Ascending aorta (tissue), 2 donors: ENCODE results near the gene B3GNT4. TPM values are rescaled to one million over a fixed set of nuclear protein-coding genes. Genes with fewer than 3 reads are reported as not detected.
"Not testable (repeated sequence)": the region's sequence is repeated elsewhere in the genome, so short reads cannot be mapped to it uniquely, and the experiment has no call there.

Experiments
- DNase-seq, 2 donors: peaks; one replicate each; pipeline ENCODE4 v3.0.0-alpha.2; 2019; ENCODE audit warnings: low spot score in 2 of 2
- H3K27ac ChIP-seq, 2 donors: fragments of 200-600 bp; sonication (generic); one replicate each; pipeline ENCODE4 v1.5.1; 2016 to 2017; ENCODE audit warnings: mild to moderate bottlenecking in 1 of 2
- H3K27me3 ChIP-seq: fragments of 200-600 bp; sonication (generic); one replicate; pipeline ENCODE4 v1.5.1; 2017
- H3K36me3 ChIP-seq, 2 donors: fragments of 200-600 bp; sonication (generic); one replicate each; pipeline ENCODE4 v1.5.1; 2016
- H3K4me1 ChIP-seq, 2 donors: fragments of 200-600 bp; sonication (generic); one replicate each; pipeline ENCODE4 v1.5.1; 2016 to 2017; ENCODE audit warnings: mild to moderate bottlenecking in 1 of 2
- H3K4me3 ChIP-seq, 2 donors: fragments of 200-600 bp; sonication (generic); one replicate each; pipeline ENCODE4 v1.5.1; 2016 to 2017; ENCODE audit warnings: mild to moderate bottlenecking in 1 of 2
- H3K9me3 ChIP-seq, 2 donors: fragments of 200-600 bp; sonication (generic); one replicate each; pipeline ENCODE4 v1.5.1; 2016
- intact Hi-C: fragments of 100-400 bp; cut with DNase I; formaldehyde crosslinking; loops from one replicate; pipeline ENCODE4 v1.15.1; 2023
- total RNA-seq: library from RNA; depleted of rRNA; stranded (reverse); fragments of >200 nt; gene quantifications from one replicate; pipeline ENCODE4 v1.1.0, GENCODE V29; 2016
- TF ChIP-seq, protein P1 (sequence below), 3 experiments: fragments of 200-600 bp in 2 of 3; fragments of 450-650 bp in 1 of 3; sonication (generic) in 2 of 3; IDR thresholded peaks; one replicate each; pipeline ENCODE4 v1.5.1; 2016 to 2019; ENCODE audit warnings: antibody characterized with exemption in 3 of 3, mild to moderate bottlenecking in 1 of 3, moderate library complexity in 1 of 3

Gene B3GNT4
- total RNA-seq, 1 donor from 2014 or later: not detected

DNA sequence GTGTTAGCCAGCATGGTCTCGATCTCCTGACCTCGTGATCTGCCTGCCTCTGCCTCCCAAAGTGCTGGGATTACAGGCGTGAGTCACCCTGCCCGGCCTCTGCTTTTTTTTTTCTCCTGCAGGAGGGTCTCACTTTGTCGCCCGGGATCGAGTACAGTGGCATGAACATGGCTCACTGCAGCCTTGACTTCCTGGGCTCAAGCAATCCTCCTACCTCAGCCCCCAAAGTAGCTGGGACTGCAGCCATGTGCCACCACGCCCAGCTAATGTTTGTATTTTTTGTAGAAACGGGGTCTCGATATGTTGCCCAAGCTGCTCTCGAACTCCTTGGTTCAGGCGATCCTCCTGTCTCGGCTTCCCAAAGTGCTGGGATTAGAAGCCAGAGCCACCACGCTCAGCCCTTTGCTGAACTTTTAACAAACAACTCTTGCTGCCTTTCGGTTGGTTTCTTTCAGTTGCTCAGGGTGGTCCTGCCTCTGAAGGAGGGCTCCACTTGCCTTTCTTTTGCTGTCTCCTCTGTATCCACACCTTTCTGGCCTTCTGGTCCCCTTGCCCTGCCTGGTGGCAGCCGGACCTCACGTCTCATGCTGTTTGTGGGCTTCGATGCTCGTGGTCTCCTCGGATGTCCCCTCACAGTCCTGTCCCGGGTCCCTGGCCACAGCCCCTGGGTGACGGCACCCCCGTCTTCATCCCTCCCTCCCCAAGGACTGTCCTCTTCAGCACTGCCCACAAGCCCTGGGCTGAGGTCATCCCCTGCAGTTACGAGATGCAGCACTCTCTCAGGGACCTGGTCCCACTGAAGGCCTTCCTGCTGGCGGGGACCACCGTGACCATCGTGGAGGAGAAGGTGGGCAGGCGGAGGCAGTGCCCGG lies 3.8 kb upstream of the B3GNT4 start:
- H3K4me1 ChIP-seq: peaks cover 5 to 10% of the 10 kb centered on the region in 2 donors
- H3K27me3 ChIP-seq: no peaks in the 10 kb centered on the region
- H3K27ac ChIP-seq: no peak overlapping the region
- H3K9me3 ChIP-seq: no peaks in the 10 kb centered on the region
- H3K36me3 ChIP-seq: no peaks in the 10 kb centered on the region
- TF ChIP-seq, protein P1, sequence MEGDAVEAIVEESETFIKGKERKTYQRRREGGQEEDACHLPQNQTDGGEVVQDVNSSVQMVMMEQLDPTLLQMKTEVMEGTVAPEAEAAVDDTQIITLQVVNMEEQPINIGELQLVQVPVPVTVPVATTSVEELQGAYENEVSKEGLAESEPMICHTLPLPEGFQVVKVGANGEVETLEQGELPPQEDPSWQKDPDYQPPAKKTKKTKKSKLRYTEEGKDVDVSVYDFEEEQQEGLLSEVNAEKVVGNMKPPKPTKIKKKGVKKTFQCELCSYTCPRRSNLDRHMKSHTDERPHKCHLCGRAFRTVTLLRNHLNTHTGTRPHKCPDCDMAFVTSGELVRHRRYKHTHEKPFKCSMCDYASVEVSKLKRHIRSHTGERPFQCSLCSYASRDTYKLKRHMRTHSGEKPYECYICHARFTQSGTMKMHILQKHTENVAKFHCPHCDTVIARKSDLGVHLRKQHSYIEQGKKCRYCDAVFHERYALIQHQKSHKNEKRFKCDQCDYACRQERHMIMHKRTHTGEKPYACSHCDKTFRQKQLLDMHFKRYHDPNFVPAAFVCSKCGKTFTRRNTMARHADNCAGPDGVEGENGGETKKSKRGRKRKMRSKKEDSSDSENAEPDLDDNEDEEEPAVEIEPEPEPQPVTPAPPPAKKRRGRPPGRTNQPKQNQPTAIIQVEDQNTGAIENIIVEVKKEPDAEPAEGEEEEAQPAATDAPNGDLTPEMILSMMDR (IDR thresholded peaks at IDR 0.05): no peak
- H3K4me3 ChIP-seq: no peak overlapping the region
- DNase-seq: no peak
- intact Hi-C loops: no loop called here

DNA sequence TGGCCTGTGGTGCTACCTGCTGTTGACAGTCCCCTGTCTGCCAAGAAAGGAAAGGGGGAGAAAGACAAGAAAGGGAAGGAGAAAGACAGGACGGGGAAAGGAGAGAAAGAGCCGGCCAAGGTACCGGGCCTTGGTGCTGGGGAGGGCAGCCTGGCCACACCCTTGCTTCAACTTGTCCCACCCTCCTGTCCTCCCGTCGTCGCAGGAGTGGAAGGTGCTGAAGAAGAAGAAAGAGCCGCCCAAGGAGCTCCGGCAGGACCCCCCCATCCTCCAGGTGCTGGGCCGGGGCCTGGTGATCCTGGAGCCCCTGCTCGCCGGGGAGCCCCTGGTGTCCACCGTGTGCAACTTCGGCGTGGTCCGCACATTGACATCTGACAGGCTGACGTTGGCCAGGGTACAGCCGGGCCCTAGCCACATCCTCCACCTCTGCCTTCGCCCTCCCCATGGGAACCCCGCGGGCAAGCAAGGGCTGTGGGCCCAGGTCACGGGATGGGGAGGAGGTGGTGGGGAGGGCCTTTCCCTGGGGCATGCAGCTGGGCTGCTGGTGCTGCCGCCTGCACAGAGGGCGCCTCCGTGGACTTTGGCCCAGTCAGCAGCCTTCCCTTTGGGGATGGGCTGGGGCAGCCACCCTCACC lies 2.9 kb upstream of the B3GNT4 start:
- no peaks in the 10 kb centered on the region for H3K36me3 ChIP-seq
- no peak for DNase-seq
- no peak overlapping the region for H3K4me3 ChIP-seq
- H3K4me1 ChIP-seq: peaks cover 5 to 10% of the 10 kb centered on the region in 2 donors
- intact Hi-C loops: no loop called here
- no peak overlapping the region for H3K27ac ChIP-seq
- no peaks in the 10 kb centered on the region for H3K9me3 ChIP-seq
- TF ChIP-seq, protein P1 (IDR thresholded peaks at IDR 0.05): no peak
- no peaks in the 10 kb centered on the region for H3K27me3 ChIP-seq

DNA sequence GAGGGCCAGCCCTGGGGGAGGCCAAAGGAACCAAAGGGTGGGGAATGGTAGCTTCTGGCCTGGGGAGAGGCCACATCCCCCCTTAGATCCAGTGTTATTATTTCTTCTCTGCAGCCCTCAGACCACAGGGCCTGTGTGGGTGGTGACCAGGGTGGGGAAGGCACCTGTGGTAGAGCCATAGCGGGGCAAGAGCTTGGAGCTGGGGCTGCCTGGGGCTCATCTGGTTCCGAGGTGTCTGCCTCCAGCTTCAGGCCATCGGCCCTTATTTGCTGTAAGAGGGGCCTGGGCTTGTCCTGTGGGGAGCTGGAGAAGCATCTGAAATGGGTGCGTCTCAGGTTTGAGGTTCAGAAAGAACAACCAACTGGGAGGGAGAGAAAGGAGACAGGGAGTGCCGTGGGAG lies 2.1 kb upstream of the B3GNT4 start:
- no peaks in the 10 kb centered on the region for H3K27me3 ChIP-seq
- no peaks in the 10 kb centered on the region for H3K36me3 ChIP-seq
- TF ChIP-seq, protein P1 (IDR thresholded peaks at IDR 0.05): no peak
- H3K4me1 ChIP-seq: peaks cover 5 to 10% of the 10 kb centered on the region in 2 donors
- H3K9me3 ChIP-seq: no peaks in the 10 kb centered on the region
- intact Hi-C loops: no loop called here
- no peak overlapping the region for H3K4me3 ChIP-seq
- DNase-seq: no peak
- H3K27ac ChIP-seq: no peak overlapping the region

DNA sequence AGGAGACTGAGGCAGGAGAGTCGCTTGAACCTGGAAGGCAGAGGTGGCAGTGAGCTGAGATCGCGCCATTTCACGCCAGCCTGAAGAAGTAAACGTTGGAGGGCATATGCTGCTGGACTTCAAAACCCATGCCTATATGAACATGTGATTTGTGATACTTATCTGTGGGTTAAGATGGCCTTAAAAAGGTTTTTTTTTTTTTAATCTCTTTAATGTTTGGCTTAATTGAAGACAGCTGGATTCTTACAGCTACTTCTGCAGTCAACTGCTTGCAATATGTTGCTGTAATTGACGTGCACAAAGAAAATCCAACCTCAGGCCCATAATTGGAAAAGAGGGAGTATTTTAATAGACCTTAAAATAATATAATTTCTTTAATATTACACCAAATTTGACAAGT lies 1.5 kb upstream of the B3GNT4 start:
- Histone ChIP-seq H3K9me3 (no peaks in the 10 kb centered on the region), H3K4me3 (no peak overlapping the region), H3K36me3 (peaks cover 0 to 5% of the 10 kb centered on the region in 2 donors), H3K4me1 (peaks cover 5 to 10% of the 10 kb centered on the region in 2 donors), H3K27me3 (no peaks in the 10 kb centered on the region), H3K27ac (no peak overlapping the region)
- TF ChIP-seq, protein P1 (IDR thresholded peaks at IDR 0.05): no peak
- intact Hi-C loops: no loop called here
- DNase-seq: no peak

DNA sequence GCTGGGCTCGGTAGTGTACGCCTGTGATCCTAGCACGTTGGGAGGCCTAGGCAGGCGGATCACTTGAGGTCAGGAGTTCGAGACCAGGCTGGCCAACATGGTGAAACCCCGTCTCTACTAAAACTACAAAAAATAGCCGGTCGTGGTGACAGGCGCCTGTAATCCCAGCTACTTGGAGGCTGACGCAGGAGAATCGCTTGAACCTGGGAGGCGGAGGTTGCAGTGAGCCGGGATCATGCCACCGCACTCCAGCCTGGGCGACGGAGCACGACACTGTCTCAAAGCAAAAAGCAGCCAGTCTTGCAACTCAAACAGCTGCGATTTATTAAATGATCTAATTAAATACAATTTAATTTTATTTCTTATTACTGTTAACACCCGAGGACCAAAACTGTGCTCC lies 698 bp upstream of the B3GNT4 start:
- H3K27ac ChIP-seq, H3K4me1 ChIP-seq, H3K9me3 ChIP-seq, intact Hi-C loops, DNase-seq, H3K27me3 ChIP-seq: not testable (repeated sequence)
- peaks cover 4 to 13% of the 10 kb centered on the region in 2 donors for H3K36me3 ChIP-seq
- H3K4me3 ChIP-seq: peak overlapping the region; percentile 67 to 78
